K562 (cell line): ENCODE measurements around the gene TNF. TPM values are rescaled to one million over a fixed set of nuclear protein-coding genes. Genes with fewer than 3 reads are reported as not detected.

ENCODE experiments used
- CBX2 ChIP-seq: fragments of 200-600 bp; sonication (generic); IDR thresholded peaks from one replicate; pipeline ENCODE4 v1.6.1; 2012; ENCODE audit warnings: mild to moderate bottlenecking, low read length, inconsistent platforms; ENCODE audit not compliant: insufficient read depth, poor library complexity, severe bottlenecking
- CREB5 ChIP-seq: fragments of 250-450 bp; sonication (Bioruptor Pico); IDR thresholded peaks from 2 replicates; pipeline ENCODE4 v1.5.0; 2020; ENCODE audit warnings: mild to moderate bottlenecking
- EGR1 ChIP-seq: fragments of 450-650 bp; conservative IDR thresholded peaks from 2 replicates; pipeline ENCODE4 v1.6.1; 2017; ENCODE audit warnings: mild to moderate bottlenecking
- FOXP4 ChIP-seq: sonication (generic); formaldehyde crosslinking; IDR thresholded peaks from 2 replicates; pipeline ENCODE4 v1.8.0; 2022; ENCODE audit warnings: mild to moderate bottlenecking, missing genetic modification reagents, borderline replicate concordance
- KDM2B ChIP-seq: fragments of 250-450 bp; sonication (Bioruptor Pico); IDR thresholded peaks from 2 replicates; pipeline ENCODE4 v1.8.0; 2021; ENCODE audit warnings: mild to moderate bottlenecking, moderate library complexity
- LARP7 ChIP-seq: fragments of 450-650 bp; IDR thresholded peaks from 2 replicates; pipeline ENCODE4 v1.6.1; 2016
- REST ChIP-seq, 2 experiments: fragments of 450-650 bp; formaldehyde crosslinking in 1 of 2; IDR thresholded peaks; 2 replicates each; pipeline versions ENCODE4 v1.4.0 to v1.6.1; 2014 to 2020; ENCODE audit warnings: mild to moderate bottlenecking in 2 of 2, borderline replicate concordance in 1 of 2, low read depth in 1 of 2
- TGIF2 ChIP-seq: sonication (generic); formaldehyde crosslinking; IDR thresholded peaks from 2 replicates; pipeline ENCODE4 v1.8.1; 2022; ENCODE audit warnings: mild to moderate bottlenecking, missing genetic modification reagents, moderate library complexity
- ZMIZ1 ChIP-seq, 2 experiments: fragments of 150-350 bp in 1 of 2; IDR thresholded peaks; 2 replicates each; pipeline ENCODE4 v1.6.1; 2012 to 2016; ENCODE audit warnings: low read depth in 2 of 2, low read length in 2 of 2, mild to moderate bottlenecking in 1 of 2, moderate library complexity in 1 of 2
- ZNF197 ChIP-seq: fragments of 200-800 bp; sonication (Bioruptor generic); IDR thresholded peaks from 2 replicates; pipeline ENCODE4 v1.6.1; 2016; ENCODE audit warnings: low read depth, missing genetic modification characterization, missing compliant biosample characterization
- polyA plus RNA-seq, 8 experiments: library from polyadenylated mRNA; depleted of rRNA in 4 of 8; stranded (reverse) in 5 of 8; unstranded in 3 of 8; fragments of >200 nt; fragmentation: Nextera tagmentation in 2 of 8; fragmentation: Illumina TruSeq in 1 of 8; extraction: Ambion mirVana in 2 of 8; extraction: Trizol in 1 of 8; gene quantifications; 2 replicates each; pipeline versions ENCODE4 v1.2.1 to v1.2.3, GENCODE V29; 2011 to 2014; ENCODE audit warnings: inconsistent platforms in 1 of 8, missing spikeins in 1 of 8
- total RNA-seq, 7 experiments: library from RNA; depleted of rRNA in 6 of 7; stranded (reverse); fragments of >200 nt in 6 of 7; fragmentation: Illumina TruSeq in 2 of 7; extraction: Trizol in 2 of 7; gene quantifications; 2 replicates each; pipeline versions ENCODE4 v1.2.1 to v1.2.3, GENCODE V29; 2011 to 2021; ENCODE audit warnings: low replicate concordance in 1 of 7

TNF gene
- total and polyA plus RNA-seq, 9 of the 15 experiments (the other 6 are each of a cell fraction or from before 2014, with no cell fraction given), result 0.08 to 0.40 TPM; not detected in 7

GRCh38 chr6:31619805-31620585 lies 44.6 kb downstream of the TNF start (continued):
- TF ChIP-seq ZMIZ1 (IDR thresholded peaks at IDR 0.05; ENCODE audit: low read depth in 2 of 2, low read length in 2 of 2) (peak in 1 of 2 experiments; percentile 47; a peak in 1 of 4 replicates), KDM2B (no peak), REST (IDR thresholded peaks at IDR 0.05; ENCODE audit: borderline replicate concordance) (no peak), REST (CRISPR knock-in tag; IDR thresholded peaks at IDR 0.05; ENCODE audit: low read depth) (peak; percentile 89), FOXP4 (CRISPR knock-in tag) (no peak), CREB5 (peak; percentile 63; the same call in 1 of the 2 replicates), TGIF2 (CRISPR knock-in tag) (no peak; the same call in 1 of the 2 replicates), EGR1 (peak; percentile 98), LARP7 (no peak), ZNF197 (CRISPR knock-in tag) (no peak), CBX2 (no peak)
